Natural killer cell (primary cell): Measurements from ENCODE around the gene G6PD. TPM values are rescaled to one million over a fixed set of nuclear protein-coding genes. Genes with fewer than 3 reads are reported as not detected.

Experiments used
- ATAC-seq, 3 donors: fragments of 150-1000 bp in 2 of 3; fragments of 200-7000 bp in 1 of 3; cut with Tn5 transposase; 1 replicate in 1 of 3; 2 replicates in 2 of 3; pipeline ENCODE4 v1.10.0; 2021; ENCODE audit warnings: mild to moderate bottlenecking in 2 of 3, moderate library complexity in 2 of 3
- DNase-seq, 2 donors: peaks; one replicate each; pipeline versions ENCODE4 v3.0.0 to v3.0.0-alpha.2; 2013 to 2021; ENCODE audit warnings: mixed read lengths in 1 of 2
- H3K27ac ChIP-seq: one replicate; pipeline ENCODE4 v1.5.1; 2013; ENCODE audit warnings: mild to moderate bottlenecking, low read length
- H3K27me3 ChIP-seq: one replicate; pipeline ENCODE4 v1.6.1; 2013; ENCODE audit warnings: low read length; ENCODE audit not compliant: control insufficient read depth, insufficient read depth
- H3K36me3 ChIP-seq: one replicate; pipeline ENCODE4 v1.6.1; 2013; ENCODE audit warnings: low read length; ENCODE audit not compliant: control insufficient read depth, insufficient read depth
- H3K4me1 ChIP-seq: one replicate; pipeline ENCODE4 v1.6.1; 2013; ENCODE audit warnings: low read length; ENCODE audit not compliant: control insufficient read depth, insufficient read depth
- H3K4me3 ChIP-seq: one replicate; pipeline ENCODE4 v1.5.1; 2013; ENCODE audit warnings: low read length
- H3K9me3 ChIP-seq: one replicate; pipeline ENCODE4 v1.6.1; 2013; ENCODE audit warnings: low read length; ENCODE audit not compliant: control insufficient read depth, insufficient read depth
- H3K27ac Mint-ChIP-seq, 2 donors: one replicate each; pipeline ENCODE4 v1.8.0; 2022; ENCODE audit warnings: mild to moderate bottlenecking in 2 of 2, mixed read lengths in 2 of 2, moderate library complexity in 1 of 2
- H3K27me3 Mint-ChIP-seq, 2 donors: one replicate each; pipeline ENCODE4 v1.8.0; 2022; ENCODE audit warnings: low read depth in 2 of 2, mixed read lengths in 2 of 2
- H3K36me3 Mint-ChIP-seq: one replicate; pipeline ENCODE4 v1.8.0; 2022; ENCODE audit warnings: mixed read lengths
- H3K4me1 Mint-ChIP-seq, 2 donors: one replicate each; pipeline ENCODE4 v1.8.0; 2022; ENCODE audit warnings: mixed read lengths in 2 of 2
- H3K4me3 Mint-ChIP-seq: one replicate; pipeline ENCODE4 v1.8.0; 2022; ENCODE audit warnings: mild to moderate bottlenecking, moderate library complexity, mixed read lengths
- H3K9me3 Mint-ChIP-seq, 2 donors: one replicate each; pipeline ENCODE4 v1.8.0; 2022; ENCODE audit warnings: mixed read lengths in 2 of 2
- WGBS: methylation state at CpG from one replicate; pipeline ENCODE4 v1.1.7; 2013; ENCODE audit warnings: missing lambda C conversion rate; ENCODE audit not compliant: insufficient coverage; 5-methylcytosine and 5-hydroxymethylcytosine counted together
- intact Hi-C: fragments of 100-400 bp; cut with micrococcal nuclease; formaldehyde crosslinking; loops from one replicate; pipeline ENCODE4 v1.14.2; 2022
- total RNA-seq, 4 donors: library from RNA; stranded (reverse); fragments of 120-200 nt in 1 of 4; gene quantifications; one replicate each; pipeline versions ENCODE4 v1.2.3 to v1.2.4, GENCODE V29; 2013 to 2022
- TF ChIP-seq, protein P1 (sequence below): fragments of 200-600 bp; IDR thresholded peaks from one replicate; pipeline ENCODE4 v1.8.0; 2022; ENCODE audit warnings: antibody characterized with exemption

Gene G6PD
- total RNA-seq, 3 donors from 2014 or later (not counting 1 experiment from before 2014, with no cell fraction given), result 184 to 220 (median 197) TPM

DNA sequence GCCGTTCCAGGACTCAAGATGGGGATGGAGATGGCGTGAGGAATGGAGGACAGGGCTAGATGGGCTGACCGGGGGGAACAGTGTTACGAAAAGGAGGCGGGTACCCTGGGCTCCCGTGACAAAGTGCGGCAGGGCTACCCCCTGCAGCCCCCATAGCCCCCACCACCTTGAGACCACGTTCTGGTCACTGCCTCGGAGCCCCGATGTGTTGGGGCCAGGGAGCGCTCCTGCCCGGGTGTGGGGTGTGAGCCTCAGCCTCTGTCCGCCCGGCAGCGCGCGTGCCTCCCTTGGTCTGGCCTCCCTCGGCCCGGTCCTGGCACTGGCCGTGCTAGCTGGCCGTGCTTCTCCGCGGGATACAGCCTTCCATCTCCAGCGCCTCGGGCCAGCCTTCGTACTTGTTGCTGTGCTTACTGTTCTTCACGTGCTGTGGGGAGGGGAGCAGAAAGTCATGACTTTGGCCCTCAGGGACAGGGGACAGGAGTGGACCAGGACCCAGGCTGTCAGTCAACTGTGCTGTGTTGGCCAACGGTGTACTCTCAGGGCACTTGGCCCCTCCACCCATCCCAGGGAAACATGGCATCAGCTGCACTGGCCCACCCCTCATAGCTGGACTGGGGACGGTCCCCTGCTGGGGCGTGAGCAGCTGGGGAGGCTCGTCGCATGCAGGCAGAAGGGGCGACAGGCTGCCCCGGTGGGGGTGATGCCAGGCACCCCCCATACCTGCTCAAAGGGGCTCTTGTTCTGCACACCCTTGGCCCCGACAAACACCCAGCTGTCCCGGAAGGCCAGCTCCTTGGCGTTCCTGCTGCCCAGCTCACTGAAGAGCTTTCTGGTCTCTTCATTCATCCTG lies 39.9 kb downstream of the G6PD start:
- H3K4me3 Mint-ChIP-seq, result no peak overlapping the region
- H3K36me3 ChIP-seq, result peaks cover 3% of the 10 kb centered on the region
- no peaks in the 10 kb centered on the region for H3K27me3 ChIP-seq
- ATAC-seq (no peak), DNase-seq (no peak)
- H3K4me1 ChIP-seq, result peaks cover 7% of the 10 kb centered on the region
- WGBS, result 98% methylated on average over 28 of the region's 37 CpGs
- TF ChIP-seq, protein P1, sequence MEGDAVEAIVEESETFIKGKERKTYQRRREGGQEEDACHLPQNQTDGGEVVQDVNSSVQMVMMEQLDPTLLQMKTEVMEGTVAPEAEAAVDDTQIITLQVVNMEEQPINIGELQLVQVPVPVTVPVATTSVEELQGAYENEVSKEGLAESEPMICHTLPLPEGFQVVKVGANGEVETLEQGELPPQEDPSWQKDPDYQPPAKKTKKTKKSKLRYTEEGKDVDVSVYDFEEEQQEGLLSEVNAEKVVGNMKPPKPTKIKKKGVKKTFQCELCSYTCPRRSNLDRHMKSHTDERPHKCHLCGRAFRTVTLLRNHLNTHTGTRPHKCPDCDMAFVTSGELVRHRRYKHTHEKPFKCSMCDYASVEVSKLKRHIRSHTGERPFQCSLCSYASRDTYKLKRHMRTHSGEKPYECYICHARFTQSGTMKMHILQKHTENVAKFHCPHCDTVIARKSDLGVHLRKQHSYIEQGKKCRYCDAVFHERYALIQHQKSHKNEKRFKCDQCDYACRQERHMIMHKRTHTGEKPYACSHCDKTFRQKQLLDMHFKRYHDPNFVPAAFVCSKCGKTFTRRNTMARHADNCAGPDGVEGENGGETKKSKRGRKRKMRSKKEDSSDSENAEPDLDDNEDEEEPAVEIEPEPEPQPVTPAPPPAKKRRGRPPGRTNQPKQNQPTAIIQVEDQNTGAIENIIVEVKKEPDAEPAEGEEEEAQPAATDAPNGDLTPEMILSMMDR, result no peak
- H3K9me3 Mint-ChIP-seq, result no peaks in the 10 kb centered on the region
- no peaks in the 10 kb centered on the region for H3K9me3 ChIP-seq
- no peak overlapping the region for H3K27ac Mint-ChIP-seq
- intact Hi-C loops, result no loop called here
- H3K27me3 Mint-ChIP-seq, result no peaks in the 10 kb centered on the region
- H3K4me1 Mint-ChIP-seq, result peaks cover 0 to 6% of the 10 kb centered on the region in 2 donors
- no peaks in the 10 kb centered on the region for H3K36me3 Mint-ChIP-seq
- no peak overlapping the region for H3K27ac ChIP-seq
- H3K4me3 ChIP-seq, result no peak overlapping the region

DNA sequence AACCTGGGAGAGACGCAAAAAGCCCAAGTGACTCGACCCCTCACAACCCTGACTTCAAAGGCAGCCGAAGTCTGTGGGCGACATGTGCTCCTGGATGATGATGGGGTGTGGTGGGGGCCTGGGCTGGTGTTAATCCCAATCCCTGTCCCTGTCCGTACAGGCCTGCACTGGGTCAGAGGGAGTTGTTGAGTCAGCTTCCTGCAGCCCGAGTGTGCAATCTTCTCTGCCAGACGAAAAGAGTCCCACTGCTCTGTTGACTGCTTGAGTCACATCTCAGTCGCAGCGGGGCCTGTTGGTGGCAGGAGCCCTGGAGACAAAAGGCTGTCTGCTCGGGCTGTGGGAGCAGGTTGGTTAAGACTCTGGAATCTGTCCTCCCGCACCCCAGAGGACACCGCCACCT lies 40.9 kb downstream of the G6PD start:
- Histone ChIP-seq H3K27ac (no peak overlapping the region), H3K4me3 (no peak overlapping the region), H3K9me3 (no peaks in the 10 kb centered on the region), H3K27me3 (no peaks in the 10 kb centered on the region), H3K36me3 (peaks cover 3% of the 10 kb centered on the region), H3K4me1 (no peaks in the 10 kb centered on the region)
- Mint-ChIP-seq H3K27ac (no peak overlapping the region), H3K36me3 (no peaks in the 10 kb centered on the region), H3K9me3 (no peaks in the 10 kb centered on the region), H3K4me3 (no peak overlapping the region), H3K27me3 (no peaks in the 10 kb centered on the region), H3K4me1 (peaks cover 0 to 1% of the 10 kb centered on the region in 2 donors)
- 98% methylated on average over 8 of the region's 12 CpGs for WGBS
- no peak for DNase-seq
- ATAC-seq, result no peak
- TF ChIP-seq, protein P1, result no peak
- intact Hi-C loops, result no loop called here

DNA sequence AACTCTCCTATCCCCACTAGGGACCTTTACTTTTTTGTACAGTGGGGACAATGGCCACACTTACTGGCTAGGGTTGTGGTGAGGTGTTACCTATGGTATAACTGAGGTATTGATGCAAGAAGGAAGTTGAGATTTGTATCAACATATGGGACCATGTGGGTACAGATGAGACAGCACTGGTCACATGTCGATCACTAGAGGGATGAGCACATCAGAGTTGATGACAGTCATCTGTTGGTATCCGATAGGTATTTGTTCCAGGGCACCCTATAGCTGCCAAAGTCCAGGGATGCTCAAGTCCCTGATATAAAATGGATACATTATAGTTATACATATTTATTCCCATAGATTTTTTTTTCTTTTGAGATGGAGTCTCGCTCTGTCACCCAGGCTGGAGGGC lies 43.7 kb downstream of the G6PD start:
- no peak for ATAC-seq
- no peaks in the 10 kb centered on the region for H3K4me1 Mint-ChIP-seq

More for the DNA sequence above, 43.7 kb downstream of the G6PD start:
- Mint-ChIP-seq H3K9me3 (no peaks in the 10 kb centered on the region), H3K36me3 (no peaks in the 10 kb centered on the region), H3K27ac (no peak overlapping the region), H3K4me3 (no peak overlapping the region), H3K27me3 (no peaks in the 10 kb centered on the region)
- H3K36me3 ChIP-seq, result peaks cover 3% of the 10 kb centered on the region
- 83% methylated on average over 3 of the region's 3 CpGs for WGBS
- H3K4me3 ChIP-seq, result no peak overlapping the region
- no peaks in the 10 kb centered on the region for H3K9me3 ChIP-seq
- intact Hi-C loops, result no loop called here
- TF ChIP-seq, protein P1, result no peak
- no peaks in the 10 kb centered on the region for H3K4me1 ChIP-seq
- no peak for DNase-seq
- no peaks in the 10 kb centered on the region for H3K27me3 ChIP-seq
- no peak overlapping the region for H3K27ac ChIP-seq
